ENCODE data around the gene HOXB7.
A peak's percentile ranks its signal among the peaks of the same experiment; 100 is the strongest.

HOXB7 gene

GRCh38 chr17:48594538-48595277, 16.1 kb downstream of the HOXB7 start:
- no peak for DNase-seq (ENCODE audit: low read depth)

- peak; percentile 66 for DNase-seq (ENCODE audit: low read depth)
Observed at GRCh38 chr17:48593840-48594537, 16.8 kb downstream of the HOXB7 start.

GRCh38 chr17:48593126-48593829, 17.5 kb downstream of the HOXB7 start, which contains the start of gene HOXB5:
Gene HOXB5 (minus strand): TSS chr17:48593779. CDS start chr17:48593682, 97 bp downstream.
- no peak for DNase-seq (ENCODE audit: low read depth)

GRCh38 chr17:48592577-48592976, 18.2 kb downstream of the HOXB7 start:
- no peak for DNase-seq (ENCODE audit: low read depth)

GRCh38 chr17:48592057-48592514, 18.7 kb downstream of the HOXB7 start:
- no peak for DNase-seq (ENCODE audit: low read depth)

- no peak for DNase-seq (ENCODE audit: low read depth)
Observed at GRCh38 chr17:48591255-48592056, 19.4 kb downstream of the HOXB7 start.

- no peak for DNase-seq (ENCODE audit: low read depth)
Observed at GRCh38 chr17:48590607-48591161, 20.1 kb downstream of the HOXB7 start.

DNA sequence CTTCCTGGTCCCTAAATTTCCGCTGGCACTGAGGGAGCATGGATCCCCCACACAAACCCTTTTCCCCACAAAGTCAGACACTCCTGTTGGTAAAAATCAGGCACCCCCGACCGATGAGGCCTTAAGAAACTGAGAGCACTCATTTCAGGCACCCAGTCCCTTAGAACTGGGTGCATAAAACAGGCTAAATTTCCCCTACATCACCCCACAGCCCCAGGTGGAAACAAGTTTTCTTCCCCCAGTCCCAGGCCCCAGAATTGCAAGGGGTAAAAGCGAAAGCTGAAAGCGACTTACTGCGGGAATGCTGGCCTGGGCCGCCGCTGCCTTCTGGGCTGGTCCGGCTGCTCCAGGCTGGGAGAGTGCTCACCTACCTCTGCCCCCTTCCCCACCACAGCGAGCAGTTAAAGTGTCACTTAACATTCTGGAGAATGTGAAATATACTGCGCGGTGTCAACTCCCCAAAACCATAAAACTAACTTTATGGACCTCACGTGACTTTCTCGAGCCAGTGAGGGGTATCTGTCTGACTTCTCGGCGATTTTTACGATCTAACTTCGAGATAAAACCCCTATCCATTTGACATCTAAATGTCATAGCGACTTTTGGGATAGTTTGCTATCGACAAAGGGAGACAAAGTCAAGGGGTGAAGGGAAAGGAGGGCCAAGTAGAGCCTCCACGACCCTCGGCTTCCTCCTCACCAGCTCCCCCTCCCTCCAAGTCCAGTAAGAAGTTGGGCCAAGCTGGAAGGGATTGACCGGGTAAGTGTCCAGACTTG, 20.8 kb downstream of the HOXB7 start, which contains the start of gene HOXB3:
Gene HOXB3 (minus strand): TSS at position 411 of the 776 bp plus-strand sequence. CDS start 37,767 bp downstream, outside the sequence.
- no peak for DNase-seq (ENCODE audit: low read depth)

GRCh38 chr17:48589060-48589830, 21.6 kb downstream of the HOXB7 start:
- no peak for DNase-seq (ENCODE audit: low read depth)

DNA sequence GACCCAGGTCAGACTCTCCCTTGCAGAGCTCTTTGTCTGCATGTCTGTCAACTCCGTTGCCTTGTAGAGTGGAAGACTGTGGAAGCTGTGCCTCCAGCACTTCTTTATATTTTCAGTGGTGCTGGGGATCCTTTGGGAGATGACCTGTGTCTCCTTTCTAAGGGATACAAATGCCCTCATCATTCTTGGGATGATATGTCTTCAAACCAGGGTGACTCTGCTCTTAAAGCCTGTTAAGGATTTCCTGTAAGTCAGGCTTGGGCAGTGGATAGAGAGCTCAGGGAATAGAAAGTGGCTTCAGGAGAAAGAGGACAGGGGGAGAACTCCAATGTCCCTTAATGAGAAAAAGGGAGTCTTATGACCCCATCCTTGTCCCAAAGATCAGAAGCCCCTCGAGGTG, 22.3 kb downstream of the HOXB7 start:
- no peak for DNase-seq (ENCODE audit: low read depth)

DNA sequence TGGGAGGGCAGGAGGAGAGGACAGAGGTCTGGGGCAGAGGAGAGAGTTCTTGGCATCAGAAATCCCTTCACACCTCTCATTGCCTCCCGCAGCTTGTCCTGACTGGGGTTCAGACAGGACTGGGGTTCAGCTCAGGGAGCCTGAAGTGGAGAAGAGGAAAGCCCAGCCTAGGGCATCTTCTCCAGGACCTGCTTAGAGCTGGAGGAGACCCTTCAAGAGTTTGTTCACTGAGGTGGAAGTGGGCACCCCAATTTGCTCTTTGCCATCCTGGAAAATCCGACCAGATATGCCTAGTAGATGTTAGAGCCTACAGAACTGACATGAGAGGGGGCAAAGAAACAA, 22.8 kb downstream of the HOXB7 start:
- no peak for DNase-seq (ENCODE audit: low read depth)

DNA sequence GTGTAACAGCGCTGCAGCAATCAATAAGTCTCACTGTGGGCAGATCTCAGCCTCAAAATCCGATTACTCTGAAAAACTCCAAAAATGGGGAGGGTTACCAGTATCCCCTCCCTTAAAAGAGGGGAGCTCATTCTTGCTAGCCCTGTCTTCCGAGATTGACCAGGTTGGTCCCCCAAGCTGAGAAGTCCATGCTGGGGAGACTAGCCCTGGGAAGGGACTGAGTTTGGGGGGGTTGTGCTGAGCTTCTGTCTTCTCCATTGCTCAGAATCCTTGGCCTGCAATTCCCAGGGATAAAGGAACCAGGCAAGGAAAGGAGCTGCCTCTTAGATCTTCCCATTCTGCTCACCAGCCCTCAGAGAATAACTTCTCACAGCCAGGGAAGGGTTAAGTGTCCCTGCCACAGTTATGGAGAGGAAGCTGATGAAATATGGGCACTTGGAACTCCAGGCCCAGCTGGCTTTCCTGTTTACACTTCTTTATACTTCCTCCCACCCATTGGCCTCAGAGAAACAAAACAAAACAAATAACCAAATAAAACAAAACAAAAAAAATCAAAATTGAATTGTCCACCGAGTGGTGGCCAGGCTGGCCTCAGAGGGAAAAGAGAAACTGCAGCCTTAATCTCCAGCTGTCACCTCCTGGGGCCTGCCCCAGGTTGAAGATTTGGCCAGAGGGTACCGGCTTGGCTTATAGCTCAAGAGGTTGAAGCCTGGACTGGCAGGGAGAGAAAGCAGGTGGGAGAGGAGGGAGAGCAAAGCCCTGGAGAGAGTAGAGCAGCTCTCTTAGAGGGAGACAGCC, 23.3 kb downstream of the HOXB7 start:
- DNase-seq (ENCODE audit: low read depth): no peak

DNA sequence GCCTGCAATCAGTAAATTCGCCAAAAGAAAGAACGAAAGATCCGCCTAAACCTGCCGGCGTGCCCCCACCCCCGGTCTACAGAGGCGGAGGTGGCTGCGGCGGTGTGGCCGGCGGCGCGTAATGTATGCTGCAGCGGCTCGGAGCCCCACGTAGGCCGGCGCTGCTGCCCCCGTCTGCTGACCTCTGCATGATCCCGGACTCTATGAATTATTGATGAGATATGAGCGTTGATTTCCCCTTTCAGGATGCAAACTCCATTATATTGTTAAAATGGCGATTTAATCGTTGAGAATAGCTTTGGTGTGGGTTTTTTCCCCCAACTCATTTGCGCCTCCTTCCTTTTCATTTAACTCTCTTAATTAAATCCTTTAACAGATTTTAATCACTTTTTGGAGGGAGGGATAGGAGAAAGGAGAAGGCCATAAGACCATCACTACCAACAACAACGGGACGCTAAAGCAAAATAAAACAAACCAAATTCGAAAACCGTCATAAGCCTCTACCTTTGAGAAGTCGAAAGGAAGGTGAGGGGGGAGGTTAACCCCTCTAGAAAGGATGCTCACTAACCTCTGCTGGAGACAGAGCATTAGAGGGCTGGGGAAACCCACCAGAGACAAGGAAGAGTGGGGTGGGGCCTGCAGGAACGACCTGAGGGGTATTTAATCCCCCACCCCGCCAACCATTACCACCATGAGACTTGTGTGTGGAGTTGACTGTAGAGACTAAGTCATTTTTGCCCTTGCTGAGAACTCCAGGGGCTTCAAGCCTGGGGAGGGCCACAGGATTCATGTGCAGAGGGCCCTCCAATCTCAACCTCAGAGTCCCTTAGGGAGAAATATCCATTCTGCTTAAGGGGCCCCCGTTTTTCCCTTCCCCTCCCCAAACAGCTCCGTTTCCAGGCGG, 24.2 kb downstream of the HOXB7 start:
- DNase-seq (ENCODE audit: low read depth): no peak

DNA sequence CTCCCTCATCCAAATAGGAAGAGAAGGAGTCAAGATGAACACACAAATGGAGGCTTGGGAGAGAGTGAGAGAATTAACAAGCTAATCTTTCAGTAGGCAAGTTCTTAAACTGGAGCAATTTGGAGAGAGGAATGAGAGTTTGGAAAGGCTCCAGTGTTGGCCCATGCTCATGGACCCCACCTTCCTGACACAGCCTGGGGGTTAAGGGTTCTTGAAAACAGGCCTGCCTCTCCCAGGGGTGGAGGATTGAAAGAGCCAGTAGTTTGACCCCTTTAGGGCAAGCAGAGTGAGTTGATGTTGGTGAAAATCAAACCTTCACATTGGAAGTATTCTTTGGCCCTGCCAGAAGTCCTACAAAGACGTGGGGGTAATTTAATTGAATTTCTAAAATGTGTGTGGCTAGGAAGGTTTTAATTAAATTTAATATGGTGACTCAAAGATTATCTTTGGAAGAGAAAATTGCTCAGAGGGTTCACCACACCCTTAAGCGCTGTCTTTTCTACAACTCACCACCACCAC, 26.5 kb downstream of the HOXB7 start:
- no peak for DNase-seq (ENCODE audit: low read depth)

DNA sequence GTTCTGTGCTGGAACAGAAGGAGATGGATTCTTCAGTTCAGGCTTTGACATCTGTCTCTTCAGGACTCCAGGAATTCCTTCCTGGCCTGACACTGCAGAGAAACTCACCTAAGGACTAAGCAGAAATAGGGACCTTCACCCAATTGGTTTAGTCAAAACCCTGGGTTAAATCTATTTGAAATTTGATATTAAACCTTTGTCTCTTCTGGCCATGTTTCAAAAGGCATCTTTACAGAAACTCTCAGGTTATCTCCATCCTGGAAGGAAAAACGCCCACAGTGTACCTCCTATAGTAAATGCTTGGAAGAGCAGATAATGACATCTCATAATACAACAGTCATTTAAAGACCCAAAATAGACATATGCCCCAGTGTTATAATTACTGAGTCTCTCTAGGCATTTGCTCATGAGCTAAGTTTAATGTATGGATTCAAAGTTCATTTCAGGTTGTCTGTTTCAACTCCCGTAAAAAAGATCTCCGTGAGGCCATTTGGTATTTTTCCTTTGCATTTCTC, 27.1 kb downstream of the HOXB7 start:
- DNase-seq (ENCODE audit: low read depth): no peak

DNA sequence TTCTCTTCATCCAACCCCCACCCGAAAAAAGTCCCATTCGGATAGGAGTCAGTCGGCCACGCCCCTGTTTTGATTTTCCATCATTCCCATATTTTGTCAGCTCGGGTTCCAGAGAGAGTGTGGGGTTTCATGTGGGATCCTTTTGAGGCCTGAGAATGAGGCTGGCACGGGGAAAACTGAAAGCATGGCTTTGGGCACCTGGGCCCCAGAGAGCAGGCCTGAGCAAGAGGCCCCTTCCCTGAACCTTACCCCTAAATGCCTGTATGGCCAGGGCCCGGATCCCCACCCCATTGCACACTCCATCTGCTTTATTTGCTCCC, 28.1 kb downstream of the HOXB7 start:
- no peak for DNase-seq (ENCODE audit: low read depth)

GRCh38 chr17:48579760-48580554, 30.9 kb downstream of the HOXB7 start:
- DNase-seq (ENCODE audit: low read depth): no peak

Data from stimulated activated CD8-positive, alpha-beta memory T cell treated with anti-CD3 and anti-CD28 coated beads, Interleukin-15, amount 100 ng/mL, for 1 hour (primary cell).